ENCODE data around the gene PIWIL4.
"Not testable (repeated sequence)": the region's sequence is repeated elsewhere in the genome, so short reads cannot be mapped to it uniquely, and the experiment has no call there.

Gene PIWIL4

DNA sequence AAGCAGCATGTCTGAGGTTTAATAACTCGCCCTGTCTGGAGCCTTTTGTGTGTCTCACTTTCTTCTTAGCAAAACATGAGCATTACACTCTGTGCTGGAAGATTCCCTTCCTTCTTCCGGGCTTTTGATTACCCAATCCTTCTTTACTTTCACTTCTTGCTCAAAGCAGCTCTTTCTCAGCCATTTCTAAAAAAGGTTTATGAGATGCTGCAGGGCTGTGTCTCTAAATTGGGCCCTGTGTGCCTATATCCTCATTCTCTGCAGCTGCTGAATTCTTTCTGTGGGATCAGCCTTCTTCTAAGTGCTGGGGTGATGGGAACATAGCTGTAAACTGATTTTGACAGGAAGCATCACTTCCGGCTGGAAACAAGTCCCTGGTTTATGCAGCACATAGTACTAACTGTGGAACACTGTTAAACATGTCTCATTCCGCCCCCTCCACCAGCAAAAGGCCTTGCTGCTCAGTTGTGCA is 71.8 kb downstream of the PIWIL4 start:
- DNase-seq (ENCODE audit: low read depth): no peak

DNA sequence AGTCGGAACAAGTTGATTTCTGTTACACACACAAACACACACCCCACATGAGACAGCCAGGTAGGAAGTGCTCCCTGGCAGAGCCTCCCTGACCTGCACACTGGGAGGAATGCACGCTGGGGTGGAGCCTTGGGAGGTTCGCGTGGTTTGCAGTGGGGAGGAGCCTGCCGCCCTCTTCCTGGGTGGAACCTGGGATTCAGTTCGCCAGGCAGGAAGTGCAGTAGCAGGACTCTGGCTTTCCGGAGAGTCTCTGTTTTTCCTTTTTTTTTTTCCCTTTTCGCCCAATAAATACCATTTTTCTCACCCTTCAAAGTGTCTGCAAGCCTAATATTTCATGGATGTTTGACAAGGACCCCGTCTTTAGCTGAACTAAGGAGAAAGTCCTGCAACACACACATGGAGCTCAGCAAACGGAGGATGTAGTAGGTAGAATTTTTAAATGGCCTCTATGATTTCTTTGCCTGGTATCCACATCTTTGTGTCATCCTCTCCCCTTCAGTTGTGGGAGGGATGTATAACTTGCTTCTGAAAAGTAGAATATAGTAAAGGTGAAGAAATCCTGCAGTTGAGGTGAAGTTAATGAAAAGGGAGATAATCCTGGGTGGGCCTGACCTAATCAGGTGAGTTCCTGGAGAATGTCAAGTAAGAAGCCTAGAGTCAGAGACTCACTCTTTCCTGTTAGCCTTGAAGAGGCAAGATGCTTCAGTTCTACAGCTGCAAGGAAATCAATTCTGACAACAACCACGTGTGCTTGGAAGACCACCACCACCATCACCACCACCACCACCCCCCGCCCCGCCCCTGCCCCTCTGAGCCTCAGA is 72.9 kb downstream of the PIWIL4 start:
- no peak for DNase-seq (ENCODE audit: low read depth)

DNA sequence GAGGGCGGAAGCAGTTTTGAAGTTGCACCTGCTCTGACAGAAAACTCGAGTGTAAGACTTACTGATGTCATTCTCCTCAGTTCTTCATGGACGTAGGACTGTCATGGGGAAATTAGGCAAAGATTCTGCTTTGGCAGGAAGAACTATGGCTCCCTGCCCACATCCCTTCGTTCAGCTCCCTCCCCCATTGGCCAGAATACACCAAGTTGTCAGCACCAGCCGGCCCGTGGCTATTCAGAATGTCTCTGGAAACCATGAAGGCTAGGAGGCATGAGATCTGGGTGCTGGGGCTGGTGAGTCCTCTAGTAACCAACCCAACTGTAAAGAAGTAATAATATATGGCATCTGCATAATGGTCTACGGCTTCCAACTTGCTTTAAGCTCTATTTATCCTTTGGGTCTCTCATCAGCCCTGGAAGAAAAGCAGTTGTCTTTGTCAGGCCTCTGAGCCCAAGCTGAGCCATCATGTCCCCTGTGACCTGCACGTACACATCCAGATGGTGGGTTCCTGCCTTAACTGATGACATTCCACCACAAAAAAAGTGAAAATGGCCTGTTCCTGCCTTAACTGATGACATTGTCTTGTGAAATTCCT is 74.1 kb downstream of the PIWIL4 start:
- DNase-seq (ENCODE audit: low read depth): no peak

DNA sequence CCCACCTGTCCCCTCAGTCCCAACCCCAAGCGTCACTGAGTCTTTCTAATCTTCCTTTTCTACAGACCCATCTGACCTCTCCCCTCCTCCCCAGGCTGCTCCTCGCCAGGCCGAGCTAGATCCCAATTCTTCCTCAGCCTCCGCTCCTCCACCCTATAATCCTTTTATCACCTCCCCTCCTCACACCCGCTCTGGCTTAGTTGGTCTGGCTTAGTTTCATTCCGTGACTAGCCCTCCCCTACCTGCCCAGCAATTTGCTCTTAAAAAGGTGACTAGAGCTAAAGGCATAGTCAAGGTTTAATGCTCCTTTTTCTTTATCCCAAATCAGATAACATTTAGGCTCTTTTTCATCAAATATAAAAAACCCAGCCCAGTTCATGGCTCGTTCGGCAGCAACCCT is 76.0 kb downstream of the PIWIL4 start:
- DNase-seq (ENCODE audit: low read depth): not testable (repeated sequence)

DNA sequence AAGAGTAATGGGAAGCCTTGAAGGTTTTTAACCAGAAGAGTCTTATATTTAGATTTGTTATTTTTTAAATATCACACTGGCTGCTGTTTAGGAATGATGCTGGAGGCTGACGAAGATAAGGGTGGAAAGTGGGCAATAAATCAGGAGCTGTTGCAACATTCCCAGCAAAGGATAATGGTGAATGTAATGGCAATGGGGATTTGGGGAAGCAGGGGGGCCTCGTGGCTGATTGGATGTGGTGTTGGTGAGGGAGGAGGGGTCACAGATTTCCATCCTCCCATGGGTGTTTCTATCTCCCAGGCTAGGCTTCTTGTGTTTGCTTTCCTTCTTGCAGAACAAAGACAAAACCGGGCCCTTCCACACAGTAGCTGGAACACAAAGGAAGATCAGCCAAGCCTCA is 80.8 kb downstream of the PIWIL4 start:
- no peak for DNase-seq (ENCODE audit: low read depth)

DNA sequence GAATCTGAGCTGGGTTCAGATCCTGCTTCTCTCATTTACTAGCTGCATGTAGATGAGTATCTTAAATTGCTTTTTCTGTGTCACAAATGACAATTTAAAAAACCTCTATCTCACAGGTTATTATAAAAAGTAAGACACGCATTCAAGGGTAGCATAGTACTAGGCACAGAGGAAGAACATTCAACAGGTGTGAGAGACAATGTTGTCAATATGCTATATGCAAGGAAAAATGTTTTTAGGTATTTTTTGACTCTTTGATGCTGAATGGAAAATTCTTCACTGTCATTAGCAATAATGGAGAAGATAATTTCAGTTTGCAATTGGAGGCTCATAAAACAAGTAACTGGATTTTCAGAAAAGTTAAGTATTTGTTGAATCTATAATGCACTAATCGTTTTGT is 81.6 kb downstream of the PIWIL4 start:
- DNase-seq (ENCODE audit: low read depth): no peak

DNA sequence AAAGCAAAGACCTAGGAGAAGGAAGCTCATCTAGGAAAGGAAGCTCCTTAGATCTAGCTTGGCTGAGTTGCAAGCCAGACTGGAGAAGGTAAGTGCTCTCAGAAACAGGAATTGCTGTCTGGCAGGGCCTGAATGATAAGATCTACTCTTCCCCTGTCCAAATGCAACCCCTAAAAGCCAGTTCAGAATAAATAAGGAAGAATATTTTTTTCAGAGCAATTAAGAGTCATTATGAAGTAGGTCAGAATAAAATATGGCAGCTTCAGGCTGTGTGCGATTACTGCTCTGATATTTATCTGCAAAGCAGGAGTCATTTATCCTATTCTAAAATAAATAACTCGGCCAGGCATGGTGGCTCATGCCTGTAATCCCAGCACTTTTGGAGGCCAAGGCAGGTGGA is 82.1 kb downstream of the PIWIL4 start:
- no peak for DNase-seq (ENCODE audit: low read depth)

DNA sequence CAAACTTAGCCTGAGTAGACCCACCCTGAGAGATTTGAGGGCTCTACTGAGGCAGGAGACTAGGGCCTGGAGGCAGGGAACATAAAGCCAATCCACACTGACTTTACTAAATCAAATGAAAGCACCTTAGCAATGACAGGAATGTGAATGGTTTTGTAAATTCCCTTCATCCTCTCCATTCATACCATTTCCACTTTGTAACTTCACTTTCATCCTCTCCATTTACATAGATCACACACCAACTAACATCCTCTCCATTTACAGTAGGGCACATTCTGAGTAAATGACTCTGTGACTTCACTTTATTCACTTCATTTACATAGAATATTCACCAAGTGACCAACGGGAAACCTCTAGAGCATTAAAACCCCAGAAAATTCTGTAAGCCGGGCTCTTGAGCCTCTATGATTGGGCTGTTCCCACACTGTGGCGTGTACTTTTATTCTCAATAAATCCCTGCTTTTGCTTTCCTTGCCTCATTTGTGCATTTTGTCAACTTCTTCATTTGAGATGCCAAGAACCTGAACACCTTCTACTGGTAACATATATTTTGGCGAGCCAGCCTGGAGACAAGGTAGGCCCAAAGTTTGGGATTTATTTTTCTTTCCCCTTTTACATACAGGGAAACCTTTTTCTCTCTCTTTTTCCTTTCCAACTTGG is 82.9 kb downstream of the PIWIL4 start:
- no peak for DNase-seq (ENCODE audit: low read depth)

DNA sequence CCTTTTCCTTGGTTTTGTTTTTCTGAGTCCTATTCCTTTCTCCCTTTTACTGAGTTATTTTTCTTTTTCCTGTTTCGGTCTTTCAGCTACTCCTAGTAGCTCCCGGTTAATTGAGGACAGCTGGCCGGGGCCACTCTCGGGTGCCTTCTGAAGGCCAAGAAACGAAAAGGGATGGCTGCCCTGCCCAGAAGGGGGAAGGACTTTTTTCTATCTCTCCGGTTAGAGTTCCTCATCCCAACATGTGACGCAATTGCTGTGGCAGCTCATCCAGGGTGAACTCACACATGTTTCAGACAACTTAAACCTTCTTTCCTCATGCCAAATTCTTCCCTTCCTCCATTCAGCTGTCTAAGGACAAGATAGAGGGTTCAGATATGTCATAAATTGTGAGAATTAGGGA is 83.6 kb downstream of the PIWIL4 start:
- no peak for DNase-seq (ENCODE audit: low read depth)

DNA sequence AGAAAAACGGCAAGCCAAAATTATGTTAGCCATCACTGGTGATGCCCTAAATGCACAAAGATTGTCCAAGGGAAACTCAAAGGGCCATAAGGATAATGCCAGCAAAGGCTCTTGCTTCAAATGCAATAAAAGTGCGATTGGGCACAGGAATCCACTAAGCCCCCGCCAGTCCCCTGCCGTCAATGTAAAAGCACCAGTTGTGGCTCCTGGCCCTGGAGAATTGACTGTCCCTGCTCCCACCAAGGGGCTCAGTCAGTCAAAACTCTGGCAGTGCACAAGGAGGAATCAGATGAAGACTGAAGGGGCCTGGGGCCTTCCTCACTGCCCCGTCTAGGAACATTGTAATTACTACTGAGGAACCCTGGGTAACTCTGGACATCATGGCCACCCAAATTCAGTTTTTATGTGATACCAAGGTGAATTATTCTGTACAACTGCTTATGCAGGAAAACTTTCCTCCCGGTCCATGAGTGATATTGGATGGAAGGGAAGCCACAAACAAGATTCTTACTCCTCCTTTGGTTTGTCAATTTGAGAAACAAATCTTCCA is 85.6 kb downstream of the PIWIL4 start:
- DNase-seq (ENCODE audit: low read depth): no peak

DNA sequence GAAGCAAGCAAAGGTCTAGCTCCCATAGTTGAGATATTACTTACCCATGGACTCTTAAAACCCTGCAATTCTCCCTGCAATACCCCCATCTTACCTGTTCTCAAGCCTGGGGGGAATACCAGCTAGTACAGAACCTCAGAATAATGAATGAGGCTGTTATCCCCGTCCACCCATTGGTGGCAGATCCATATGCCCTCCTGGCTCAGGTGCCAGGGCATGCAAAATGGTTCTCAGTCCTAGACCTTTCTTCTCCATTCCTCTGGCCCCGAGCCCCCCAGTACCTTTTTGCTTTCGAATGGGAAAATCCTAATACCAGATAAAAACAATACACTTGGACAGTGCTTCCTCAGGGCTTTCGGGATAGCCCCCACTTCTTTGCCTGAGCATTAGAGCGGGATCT is 86.4 kb downstream of the PIWIL4 start:
- no peak for DNase-seq (ENCODE audit: low read depth)

DNA sequence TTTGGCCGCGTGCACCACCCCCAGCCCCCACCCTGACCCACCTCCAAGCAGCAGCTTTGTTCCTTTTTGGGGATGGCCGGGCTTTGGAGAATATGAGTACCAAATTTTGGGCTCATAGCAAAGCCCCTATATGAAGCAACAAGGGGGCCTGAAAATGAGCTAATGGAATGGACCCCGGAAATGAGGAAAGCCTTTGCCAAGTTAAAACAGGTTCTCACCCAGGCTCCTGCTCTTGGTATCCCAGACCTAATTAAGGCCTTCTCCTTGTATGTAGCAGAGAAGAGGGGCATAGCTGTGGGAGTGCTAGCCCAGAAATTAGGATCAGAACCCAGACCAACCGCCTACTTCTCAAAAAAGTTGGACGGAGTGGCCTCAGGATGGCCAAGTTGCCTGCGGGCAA is 87.0 kb downstream of the PIWIL4 start:
- DNase-seq (ENCODE audit: low read depth): no peak

DNA sequence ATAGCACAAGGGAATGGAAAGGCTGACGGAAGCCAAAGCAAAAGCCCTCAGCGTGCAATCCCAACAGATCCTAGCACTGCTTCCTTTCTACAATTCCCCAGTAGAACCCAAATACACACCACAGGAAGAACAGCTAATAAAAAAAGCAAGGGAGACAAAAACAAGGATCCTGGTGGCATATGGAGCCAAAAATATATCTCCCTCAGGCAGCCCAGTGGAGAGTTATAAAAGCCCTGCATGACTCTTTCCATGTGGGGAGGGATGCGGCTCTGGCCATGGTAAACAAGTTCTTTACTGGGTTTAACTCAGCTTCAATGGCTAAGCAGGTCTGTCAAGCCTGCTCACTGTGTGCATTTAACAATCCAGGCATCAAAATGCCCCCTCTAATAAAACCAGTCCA is 88.1 kb downstream of the PIWIL4 start:
- DNase-seq (ENCODE audit: low read depth): no peak

DNA sequence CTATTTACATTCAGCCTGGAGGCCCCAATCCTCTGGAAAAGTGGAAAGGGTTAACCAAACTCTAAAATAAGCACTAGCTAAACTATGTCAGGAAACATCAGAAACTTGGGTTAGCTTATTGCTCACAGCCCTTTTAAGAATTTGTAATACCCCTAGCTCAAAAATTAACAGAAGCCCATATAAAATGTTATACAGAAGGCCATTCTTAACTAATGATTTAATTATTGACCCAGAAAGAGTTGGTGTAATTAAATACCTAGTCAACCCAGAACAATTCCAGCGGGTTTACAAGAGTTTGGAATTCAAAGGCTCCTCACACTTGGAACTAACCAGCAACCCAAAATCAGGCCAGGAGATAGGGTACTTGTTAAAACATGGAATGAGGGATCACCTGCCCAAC is 88.8 kb downstream of the PIWIL4 start:
- no peak for DNase-seq (ENCODE audit: low read depth)

DNA sequence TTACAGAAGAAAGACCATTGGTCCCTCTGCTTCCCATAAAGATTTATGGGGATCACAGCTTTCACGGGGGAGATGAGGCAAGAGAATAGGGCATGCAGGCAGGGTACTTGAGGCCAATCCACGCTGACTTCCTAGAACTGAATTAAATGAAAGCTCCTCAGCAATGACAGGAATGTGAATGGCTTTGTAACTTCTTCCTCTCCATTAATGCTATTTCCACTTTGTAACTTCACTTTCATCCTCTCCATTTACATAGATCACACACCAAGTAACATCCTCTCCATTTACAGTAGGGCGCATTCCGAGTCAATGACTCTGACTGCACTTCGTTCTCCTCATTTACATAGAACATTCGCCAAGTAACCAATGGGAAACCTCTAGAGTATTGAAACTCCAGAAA is 89.8 kb downstream of the PIWIL4 start:
- DNase-seq (ENCODE audit: low read depth): no peak

DNA sequence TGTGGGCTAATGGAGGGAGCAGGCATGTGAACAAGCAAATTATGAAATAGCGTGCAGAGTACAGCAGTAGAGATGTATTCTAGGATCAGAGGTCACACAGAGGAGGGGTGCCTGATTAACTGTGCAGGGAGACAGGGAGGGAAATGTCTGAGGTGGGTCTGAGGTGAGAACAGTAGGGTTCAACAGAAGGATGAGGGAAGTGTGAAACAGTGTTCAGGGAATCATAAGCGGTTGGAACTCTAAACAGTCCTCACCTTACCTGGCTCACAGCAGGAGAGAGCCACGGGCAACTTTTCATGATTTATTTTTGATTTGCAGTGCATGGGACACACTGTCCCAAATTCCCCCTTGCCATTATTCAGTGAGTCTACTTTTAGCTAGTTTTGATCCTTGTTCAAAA is 90.5 kb downstream of the PIWIL4 start:
- DNase-seq (ENCODE audit: low read depth): no peak

DNA sequence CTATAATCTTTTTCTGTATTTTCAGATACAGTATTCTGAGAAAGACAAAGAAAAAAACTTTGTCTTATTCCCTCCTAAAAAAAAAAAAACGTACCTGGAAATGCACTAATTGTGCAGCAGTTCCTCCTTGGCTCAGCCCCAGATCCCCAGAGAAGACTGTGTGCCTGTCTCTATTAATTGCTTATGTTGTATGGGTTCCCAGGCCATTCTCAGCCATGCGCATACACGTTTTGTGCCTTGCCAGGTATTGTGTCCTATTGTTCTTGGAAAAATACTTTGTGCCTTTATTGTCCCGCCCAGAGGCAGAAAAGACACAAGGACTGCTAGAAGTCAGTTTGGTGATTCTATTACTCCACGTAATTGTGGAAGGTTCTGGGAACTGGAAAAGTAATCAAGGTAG is 91.2 kb downstream of the PIWIL4 start:
- no peak for DNase-seq (ENCODE audit: low read depth)

DNA sequence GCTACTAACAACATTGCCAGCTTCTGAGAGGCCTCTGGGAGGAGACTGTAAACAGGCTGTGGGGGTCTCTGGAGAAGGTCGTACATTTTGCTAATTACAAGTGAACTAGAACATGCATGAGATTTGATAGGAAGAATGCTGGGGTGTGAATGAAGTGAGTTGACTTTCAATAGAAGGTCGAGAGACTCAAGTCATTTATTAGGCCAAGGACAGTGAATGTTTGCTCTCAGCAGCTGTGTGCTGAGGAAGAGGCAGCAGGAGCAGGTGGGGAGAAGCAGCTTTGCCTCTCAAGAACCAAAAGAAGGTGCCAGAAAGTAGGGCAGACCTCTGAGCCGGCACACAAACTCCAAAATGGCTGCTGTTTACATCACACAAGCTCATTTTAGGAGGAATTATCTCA is 91.7 kb downstream of the PIWIL4 start:
- no peak for DNase-seq (ENCODE audit: low read depth)

DNA sequence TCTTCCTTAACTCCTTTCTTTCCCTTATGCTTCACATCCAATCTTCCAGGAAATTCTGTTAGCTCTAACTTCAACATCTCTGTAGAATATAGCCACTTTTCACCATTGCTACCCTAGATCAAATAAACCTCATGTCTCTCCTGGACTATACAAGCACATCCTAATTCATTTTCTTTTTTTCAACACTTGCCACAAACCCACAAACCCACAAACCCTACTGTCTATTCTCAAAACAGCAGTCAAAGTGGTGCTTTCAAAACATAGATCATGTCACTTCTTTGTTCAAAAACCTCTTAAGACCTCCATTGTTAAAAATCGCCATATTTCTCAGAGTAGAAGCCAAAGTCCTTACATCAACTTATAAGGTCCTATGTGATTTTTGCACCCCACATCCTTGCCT is 94.3 kb downstream of the PIWIL4 start:
- DNase-seq (ENCODE audit: low read depth): no peak

DNA sequence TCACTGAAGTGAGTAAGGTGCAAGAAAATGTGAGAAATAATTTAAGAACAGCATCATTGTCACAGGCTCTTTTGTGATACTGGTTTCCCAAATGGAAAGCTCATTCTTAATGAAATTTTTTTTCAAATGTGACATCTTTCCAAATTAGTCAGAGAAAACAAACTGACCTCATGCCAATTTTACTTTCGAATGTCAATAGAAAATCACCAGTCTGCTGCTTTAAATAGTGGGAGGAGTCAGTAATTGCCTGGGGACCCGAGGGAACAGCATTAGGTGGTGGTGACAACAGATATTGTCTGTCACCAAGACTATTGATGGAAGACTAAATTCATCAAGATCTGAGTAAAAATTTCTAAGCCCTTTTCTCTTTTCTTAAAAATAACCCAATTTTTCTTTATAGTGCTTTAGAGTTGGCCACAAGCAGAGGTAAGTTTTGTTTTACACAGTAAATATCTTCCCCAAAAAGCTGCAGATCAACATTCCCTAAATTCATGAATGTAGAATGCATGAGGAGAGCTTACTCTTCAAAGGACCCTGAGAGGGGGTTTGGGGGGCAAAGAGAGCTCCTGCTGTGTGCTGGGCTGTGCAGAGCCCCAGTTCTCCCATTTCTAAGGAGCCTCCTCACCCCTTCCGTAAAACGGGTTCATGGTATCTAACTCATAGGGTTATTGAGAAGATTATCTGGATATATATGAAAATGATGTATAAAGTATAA is 95.1 kb downstream of the PIWIL4 start:
- DNase-seq (ENCODE audit: low read depth): no peak

DNA sequence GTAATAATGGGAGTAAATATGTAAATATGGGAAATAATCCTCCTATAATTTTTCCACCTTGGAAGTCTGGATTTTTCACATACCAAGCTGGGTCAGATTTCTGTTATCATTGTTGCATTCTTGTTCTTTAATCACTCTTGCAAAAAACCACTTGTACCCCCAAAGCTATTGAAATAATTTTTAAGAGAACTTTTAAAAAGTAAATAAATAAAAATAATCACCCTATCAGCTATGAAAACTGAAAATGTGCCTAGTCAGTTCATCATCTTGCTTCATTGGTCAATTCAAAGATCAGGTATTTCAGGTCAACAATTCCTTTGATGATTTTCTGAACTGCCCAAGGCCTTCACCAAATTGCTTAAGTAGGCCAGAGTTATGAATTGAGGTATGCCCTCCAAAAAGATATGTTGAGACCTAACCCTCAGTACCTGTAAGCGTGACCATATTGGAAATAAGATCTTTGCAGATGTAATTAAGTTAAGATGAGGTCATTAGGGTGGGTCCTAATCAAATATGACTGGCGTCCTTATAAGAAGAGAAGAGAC is 95.8 kb downstream of the PIWIL4 start:
- no peak for DNase-seq (ENCODE audit: low read depth)

DNA sequence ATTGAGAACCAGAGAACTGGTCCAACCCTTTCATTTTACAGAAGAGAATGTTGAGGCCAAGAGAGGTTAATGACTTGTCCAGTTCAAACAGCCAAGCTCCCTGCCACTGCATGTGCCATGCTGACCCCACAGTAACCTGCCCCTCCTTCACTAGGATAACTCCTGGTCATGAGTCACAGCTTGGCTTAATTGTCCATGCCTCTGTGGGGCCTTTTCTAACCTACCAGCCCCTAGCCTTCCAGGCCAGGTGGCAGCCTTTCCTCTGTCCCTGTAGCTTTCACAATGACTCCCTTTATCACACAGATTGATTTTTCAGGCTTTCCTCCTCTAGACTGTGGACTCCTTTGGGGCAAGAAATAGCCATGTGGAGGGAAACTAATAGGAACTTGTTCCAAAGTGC is 97.2 kb downstream of the PIWIL4 start:
- no peak for DNase-seq (ENCODE audit: low read depth)
